ENCODE data around the gene NRP2. TPM values are rescaled to one million over a fixed set of nuclear protein-coding genes. Genes with fewer than 3 reads are reported as not detected.

The NRP2 gene
- total RNA-seq = 18.3 and 22.7 TPM in 2 replicates

GRCh38 chr2:205682239-205682970 is at the start of gene NRP2:
Gene NRP2, plus strand, starts transcription at chr2:205682501. Its CDS starts 790 bp downstream, at chr2:205683291.

Measured in bronchus fibroblast of lung (primary cell).